Measurements from ENCODE around the gene TNC. TPM values are rescaled to one million over a fixed set of nuclear protein-coding genes. Genes with fewer than 3 reads are reported as not detected.

Gene TNC
- total and polyA plus RNA-seq, 10 donors: 1.7 to 126 (median 47.9) TPM

DNA sequence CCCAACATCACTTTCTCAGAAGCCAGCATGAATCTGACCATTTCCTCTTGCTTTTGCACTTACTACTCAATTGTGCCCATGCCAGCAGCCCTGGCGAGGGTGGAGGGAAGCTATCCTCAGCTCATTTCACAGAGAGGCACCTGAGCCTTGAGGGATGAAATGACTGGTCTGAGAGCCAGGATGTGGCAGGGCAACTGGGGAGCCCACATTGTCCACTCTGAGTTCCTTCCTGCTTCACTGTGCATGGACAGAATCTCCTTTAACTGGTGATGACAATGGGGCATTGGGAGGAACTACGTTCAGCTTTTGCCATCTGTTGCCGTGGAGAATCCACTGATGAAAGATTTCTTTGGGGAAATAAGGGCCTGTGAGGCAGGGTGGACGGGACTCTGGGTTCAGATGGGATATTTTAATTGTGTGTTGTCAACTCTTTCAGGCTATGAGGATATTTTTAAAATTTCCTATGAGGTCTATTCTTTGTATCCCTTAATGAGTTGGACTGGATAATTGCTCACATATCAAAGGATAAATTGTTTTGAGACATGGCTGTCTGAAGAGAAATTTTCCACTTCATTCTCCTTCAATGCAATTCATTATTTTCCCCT is 78.3 kb downstream of the TNC start:
- H3K36me3 ChIP-seq: peaks cover 0 to 7% (median 0%) of the 10 kb centered on the region in 6 donors

DNA sequence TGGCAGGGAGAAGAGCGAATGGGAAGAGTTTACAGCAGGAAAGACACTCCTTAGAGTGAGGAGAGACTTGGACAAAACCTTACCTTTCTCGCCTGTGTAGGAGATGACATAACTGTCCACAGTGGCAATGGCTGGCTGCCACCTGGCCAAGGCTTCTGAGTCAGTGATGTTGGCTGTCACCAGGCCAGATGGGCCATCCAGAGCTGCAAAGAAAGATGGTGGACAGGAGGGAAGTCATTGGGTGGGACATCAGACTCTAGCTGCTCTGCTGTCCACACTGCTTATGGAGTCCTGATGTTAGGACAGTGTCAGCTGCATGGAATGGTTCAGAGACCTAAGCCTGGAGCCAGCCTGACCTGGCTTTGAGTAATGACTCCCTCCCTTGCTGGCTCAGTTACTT is 79.8 kb downstream of the TNC start:
- Histone ChIP-seq H3K27me3 (replicated peaks in 1 of 7) (no peaks in the 10 kb centered on the region), H3K4me1 (peaks cover 6 to 29% (median 20%) of the 10 kb centered on the region in 6 donors), H3K27ac (no peak overlapping the region), H3K4me3 (no peak overlapping the region), H3K36me3 (peaks cover 0 to 7% (median 0%) of the 10 kb centered on the region in 6 donors), H3K9me3 (no peaks in the 10 kb centered on the region)
- 92 to 100% (median 94%) methylated on average over 2 of the region's 2 CpGs for WGBS, 5 donors
- TF ChIP-seq POLR2AphosphoS5 (IDR thresholded peaks at IDR 0.05) (no peak), POLR2A (IDR thresholded peaks at IDR 0.05) (no peak)
- TF ChIP-seq, protein P1, sequence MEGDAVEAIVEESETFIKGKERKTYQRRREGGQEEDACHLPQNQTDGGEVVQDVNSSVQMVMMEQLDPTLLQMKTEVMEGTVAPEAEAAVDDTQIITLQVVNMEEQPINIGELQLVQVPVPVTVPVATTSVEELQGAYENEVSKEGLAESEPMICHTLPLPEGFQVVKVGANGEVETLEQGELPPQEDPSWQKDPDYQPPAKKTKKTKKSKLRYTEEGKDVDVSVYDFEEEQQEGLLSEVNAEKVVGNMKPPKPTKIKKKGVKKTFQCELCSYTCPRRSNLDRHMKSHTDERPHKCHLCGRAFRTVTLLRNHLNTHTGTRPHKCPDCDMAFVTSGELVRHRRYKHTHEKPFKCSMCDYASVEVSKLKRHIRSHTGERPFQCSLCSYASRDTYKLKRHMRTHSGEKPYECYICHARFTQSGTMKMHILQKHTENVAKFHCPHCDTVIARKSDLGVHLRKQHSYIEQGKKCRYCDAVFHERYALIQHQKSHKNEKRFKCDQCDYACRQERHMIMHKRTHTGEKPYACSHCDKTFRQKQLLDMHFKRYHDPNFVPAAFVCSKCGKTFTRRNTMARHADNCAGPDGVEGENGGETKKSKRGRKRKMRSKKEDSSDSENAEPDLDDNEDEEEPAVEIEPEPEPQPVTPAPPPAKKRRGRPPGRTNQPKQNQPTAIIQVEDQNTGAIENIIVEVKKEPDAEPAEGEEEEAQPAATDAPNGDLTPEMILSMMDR (IDR thresholded peaks at IDR 0.05 in 8 of 11, conservative IDR thresholded peaks at IDR 0.05 in 3 of 11): no peak
- no peak for DNase-seq
- intact Hi-C loops (cut with DNase I; ENCODE audit: low total_unique reads): no loop called here

More for the DNA sequence above, 78.3 kb downstream of the TNC start:
- H3K4me3 ChIP-seq: no peak overlapping the region
- H3K9me3 ChIP-seq: no peaks in the 10 kb centered on the region
- no peaks in the 10 kb centered on the region for H3K27me3 ChIP-seq (replicated peaks in 1 of 7)
- peaks cover 11 to 31% (median 23%) of the 10 kb centered on the region in 6 donors for H3K4me1 ChIP-seq
- H3K27ac ChIP-seq: no peak overlapping the region
- DNase-seq: no peak
- intact Hi-C loops (cut with DNase I; ENCODE audit: low total_unique reads): no loop called here
- TF ChIP-seq, protein P1 (IDR thresholded peaks at IDR 0.05 in 8 of 11, conservative IDR thresholded peaks at IDR 0.05 in 3 of 11): no peak
- TF ChIP-seq POLR2AphosphoS5 (IDR thresholded peaks at IDR 0.05) (no peak), POLR2A (IDR thresholded peaks at IDR 0.05) (no peak)
- 66 to 80% (median 72%) methylated on average over 4 of the region's 4 CpGs for WGBS, 5 donors

- peaks cover 6 to 23% (median 18%) of the 10 kb centered on the region in 6 donors for H3K4me1 ChIP-seq
- no peak overlapping the region for H3K4me3 ChIP-seq
- no peaks in the 10 kb centered on the region for H3K27me3 ChIP-seq (replicated peaks in 1 of 7)
- no peaks in the 10 kb centered on the region for H3K9me3 ChIP-seq
- DNase-seq: no peak
- WGBS, 5 donors: 80 to 95% (median 89%) methylated on average over 2 of the region's 2 CpGs
- intact Hi-C loops (cut with DNase I; ENCODE audit: low total_unique reads): no loop called here
- peak overlapping the region in 1 of 8 donors; percentile 12 for H3K27ac ChIP-seq
- no peak for TF ChIP-seq POLR2A (IDR thresholded peaks at IDR 0.05)
- TF ChIP-seq, protein P1 (IDR thresholded peaks at IDR 0.05 in 8 of 11, conservative IDR thresholded peaks at IDR 0.05 in 3 of 11): no peak
- TF ChIP-seq POLR2AphosphoS5 (IDR thresholded peaks at IDR 0.05): no peak
- H3K36me3 ChIP-seq: peaks cover 0 to 9% (median 0%) of the 10 kb centered on the region in 6 donors
Measured at GRCh38 chr9:115036691-115037090, 81.3 kb downstream of the TNC start.

DNA sequence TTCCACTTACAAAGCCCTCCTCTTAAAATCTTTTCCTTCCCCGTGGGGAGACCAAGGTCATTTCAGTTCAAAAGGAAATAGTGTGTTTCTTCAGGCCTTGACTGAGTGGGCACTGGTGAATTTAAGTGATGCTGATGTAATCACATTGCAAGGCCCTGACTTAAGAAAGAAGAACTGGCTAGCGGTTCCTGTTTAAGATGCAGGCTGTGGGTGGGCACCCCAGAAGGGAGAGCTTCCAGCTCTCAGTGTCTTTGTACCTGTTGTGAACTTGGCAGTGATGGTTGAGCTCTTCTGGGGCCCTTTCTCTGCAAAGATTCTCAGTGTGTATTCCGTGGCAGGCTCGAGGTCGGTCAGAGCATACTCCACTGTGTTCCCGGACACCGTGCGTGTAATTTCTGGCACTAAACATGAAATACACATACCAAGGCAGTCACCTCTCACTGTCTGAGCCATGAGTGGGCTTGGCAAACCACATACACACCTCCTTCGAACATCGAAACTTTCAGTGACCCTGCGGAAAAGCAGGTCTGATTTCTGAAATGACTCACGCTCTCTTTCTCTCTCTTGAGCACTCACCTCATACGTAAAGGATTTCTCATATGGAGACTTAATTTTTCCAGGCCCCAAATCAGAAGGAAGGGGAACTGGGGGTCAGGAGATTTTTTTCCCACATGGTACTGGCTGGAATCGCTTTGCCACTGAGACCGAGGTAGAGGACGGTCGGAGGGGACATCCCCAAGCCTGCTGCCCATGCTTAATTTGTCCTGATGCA is 81.9 kb downstream of the TNC start:
- intact Hi-C loops (cut with DNase I; ENCODE audit: low total_unique reads): no loop called here
- Histone ChIP-seq H3K9me3 (no peaks in the 10 kb centered on the region), H3K4me1 (peaks cover 6 to 23% (median 18%) of the 10 kb centered on the region in 6 donors), H3K4me3 (no peak overlapping the region), H3K27me3 (replicated peaks in 1 of 7) (no peaks in the 10 kb centered on the region), H3K36me3 (peaks cover 0 to 16% (median 0%) of the 10 kb centered on the region in 6 donors), H3K27ac (peak overlapping the region in 5 of 8 donors; percentile 10 to 44 (median 19))
- WGBS, 5 donors: 62 to 72% (median 65%) methylated on average over 17 of the region's 17 CpGs
- TF ChIP-seq, protein P1 (IDR thresholded peaks at IDR 0.05 in 8 of 11, conservative IDR thresholded peaks at IDR 0.05 in 3 of 11): no peak
- TF ChIP-seq POLR2AphosphoS5 (IDR thresholded peaks at IDR 0.05): no peak
- DNase-seq: no peak

Data from spleen (tissue), 11 donors.